Subcutaneous adipose tissue (tissue), 4 donors: ENCODE measurements around the gene SLAIN2. TPM values are rescaled to one million over a fixed set of nuclear protein-coding genes. Genes with fewer than 3 reads are reported as not detected.

ENCODE experiments used
- CTCF ChIP-seq: fragments of 450-650 bp; IDR thresholded peaks from one replicate; pipeline ENCODE4 v1.5.1; 2016; ENCODE audit warnings: low read depth, mild to moderate bottlenecking, control low read depth, antibody characterized with exemption, moderate library complexity
- total RNA-seq, 4 donors: library from RNA; depleted of rRNA; stranded (reverse); fragments of >200 nt; gene quantifications; one replicate each; pipeline ENCODE4 v1.1.0, GENCODE V29; 2016

The SLAIN2 gene
- total RNA-seq, 4 donors from 2014 or later = 32.6 to 75.7 (median 59.4) TPM

- TF ChIP-seq CTCF = no peak
These were observed 126.6 kb downstream of the SLAIN2 start for GRCh38 chr4:48467891-48468290.

- no peak for TF ChIP-seq CTCF
These were observed 128.8 kb downstream of the SLAIN2 start for GRCh38 chr4:48470137-48470536.

- TF ChIP-seq CTCF = no peak
These were observed 129.2 kb downstream of the SLAIN2 start for GRCh38 chr4:48470570-48470969.

GRCh38 chr4:48472794-48473193 is 131.5 kb downstream of the SLAIN2 start:
- no peak for TF ChIP-seq CTCF

GRCh38 chr4:48475770-48476169 is 134.4 kb downstream of the SLAIN2 start:
- TF ChIP-seq CTCF = no peak

Other genes with a start within 250 kb of the SLAIN2 start
- 1 to 10 TPM; 1.5 to 9.9 (median 3.2) TPM for gene TXK, start 207.3 kb upstream of the SLAIN2 start, total RNA-seq
- gene TEC, start 71.7 kb upstream of the SLAIN2 start, total RNA-seq = 1 to 10 TPM; 1.9 to 8.5 (median 5.3) TPM
- not detected for gene SLC10A4, start 141.8 kb downstream of the SLAIN2 start, total RNA-seq
- not detected for gene ZAR1, start 148.7 kb downstream of the SLAIN2 start, total RNA-seq